Measurements from ENCODE around the gene ITIH1. TPM values are rescaled to one million over a fixed set of nuclear protein-coding genes. Genes with fewer than 3 reads are reported as not detected.

ITIH1 gene
- total RNA-seq, 1 experiment from 2014 or later: 0.31 TPM

GRCh38 chr3:52779011-52779836 lies 1.8 kb downstream of the ITIH1 start:
- no peaks in the 10 kb centered on the region for H3K4me1 ChIP-seq (ENCODE audit: control insufficient read depth, insufficient read depth, low read length)
- no peak overlapping the region for H3K4me3 ChIP-seq (ENCODE audit: low read depth in 2 of 2, low read length in 2 of 2)
- CTCF ChIA-PET: interaction anchor here (0.6 kb wide), 1 partner anchor 19 kb away, joined by 3 read pairs; no protein-coding TSS in a partner anchor
- ATAC-seq (no peak), DNase-seq (ENCODE audit: low read depth, low spot score) (no peak)
- no peaks in the 10 kb centered on the region for H3K9me3 ChIP-seq (ENCODE audit: control insufficient read depth, insufficient read depth, low read depth, low read length)
- TF ChIP-seq CTCF (IDR thresholded peaks at IDR 0.05) (no peak), REST (IDR thresholded peaks at IDR 0.05; ENCODE audit: insufficient read depth in 1 of 2, low read depth in 2 of 2, low read length in 1 of 2) (no peak), TCF7L2 (IDR thresholded peaks at IDR 0.05; ENCODE audit: low read depth, low read length) (no peak), SIN3A (IDR thresholded peaks at IDR 0.05; ENCODE audit: borderline replicate concordance, insufficient read depth, low read depth, low read length) (no peak), POLR2AphosphoS5 (IDR thresholded peaks at IDR 0.05; ENCODE audit: low read depth, low read length) (no peak)
- BruUV-seq (replicated peaks): no TSS peak
- POLR2A ChIA-PET: no interaction called here
- H3K27ac ChIP-seq (ENCODE audit: low read length): no peak overlapping the region
- no peaks in the 10 kb centered on the region; the same call in 1 of the 2 replicates for H3K27me3 ChIP-seq (ENCODE audit: control insufficient read depth, insufficient read depth, low read length)
- intact Hi-C loops (cut with micrococcal nuclease; ENCODE audit: unreplicated experiment): no loop called here
- in situ Hi-C loops (cut with HindIII; ENCODE audit: low pct_unique_long_range_greater_than_20kb, low sequenced_read_pairs): no loop called here
- H3K36me3 ChIP-seq (ENCODE audit: control insufficient read depth, insufficient read depth, low read length): no peaks in the 10 kb centered on the region

- H3K27me3 ChIP-seq (ENCODE audit: control insufficient read depth, insufficient read depth, low read length): no peaks in the 10 kb centered on the region; the same call in 1 of the 2 replicates
- DNase-seq (ENCODE audit: low read depth, low spot score): no peak
- no peak overlapping the region for H3K4me3 ChIP-seq (ENCODE audit: low read depth in 2 of 2, low read length in 2 of 2)
- no peaks in the 10 kb centered on the region for H3K4me1 ChIP-seq (ENCODE audit: control insufficient read depth, insufficient read depth, low read length)
- ChIA-PET POLR2A (no interaction called here), CTCF (interaction anchor here (0.6 kb wide), 1 partner anchor 18 kb away, joined by 3 read pairs; no protein-coding TSS in a partner anchor)
- TF ChIP-seq REST (IDR thresholded peaks at IDR 0.05; ENCODE audit: insufficient read depth in 1 of 2, low read depth in 2 of 2, low read length in 1 of 2): no peak
- TF ChIP-seq SIN3A (IDR thresholded peaks at IDR 0.05; ENCODE audit: borderline replicate concordance, insufficient read depth, low read depth, low read length): no peak
- no peak for TF ChIP-seq TCF7L2 (IDR thresholded peaks at IDR 0.05; ENCODE audit: low read depth, low read length)
- no peak for TF ChIP-seq CTCF (IDR thresholded peaks at IDR 0.05)
- intact Hi-C loops (cut with micrococcal nuclease; ENCODE audit: unreplicated experiment) (no loop called here), in situ Hi-C loops (cut with HindIII; ENCODE audit: low pct_unique_long_range_greater_than_20kb, low sequenced_read_pairs) (no loop called here)
- no TSS peak for BruUV-seq (replicated peaks)
- no peaks in the 10 kb centered on the region for H3K9me3 ChIP-seq (ENCODE audit: control insufficient read depth, insufficient read depth, low read depth, low read length)
- ATAC-seq: no peak
- no peaks in the 10 kb centered on the region for H3K36me3 ChIP-seq (ENCODE audit: control insufficient read depth, insufficient read depth, low read length)
- H3K27ac ChIP-seq (ENCODE audit: low read length): no peak overlapping the region
Observed at GRCh38 chr3:52779837-52780585, 2.6 kb downstream of the ITIH1 start.

Data from Panc1 (cell line).